CD4-positive, alpha-beta T cell (primary cell): ENCODE data around the gene ZBTB7C. TPM values are rescaled to one million over a fixed set of nuclear protein-coding genes. Genes with fewer than 3 reads are reported as not detected.

ENCODE experiments used
- ATAC-seq: fragments of 200-7000 bp; cut with Tn5 transposase; one replicate; pipeline ENCODE4 v1.10.0; 2022; ENCODE audit warnings: mild to moderate bottlenecking; ENCODE audit not compliant: poor library complexity
- CTCF ChIA-PET: fragments of 350-600 bp; sonication (Branson Sonifier 250); formaldehyde crosslinking; loops from one replicate; lab custom pipeline; 2021; ENCODE audit warnings: antibody characterized with exemption, inconsistent platforms; lab: Charles Lee
- POLR2A ChIA-PET: fragments of 350-600 bp; sonication (Branson Sonifier 250); formaldehyde crosslinking; loops from one replicate; lab custom pipeline; 2021; ENCODE audit warnings: antibody characterized with exemption, inconsistent platforms; lab: Charles Lee
- DNase-seq, 14 experiments: peaks; one replicate each; pipeline ENCODE4 v3.0.0-alpha.2; 2013 to 2020; ENCODE audit warnings: mixed read lengths in 2 of 14
- H3K27ac ChIP-seq, 2 donors: one replicate each; pipeline versions ENCODE4 v1.5.1 to v1.7.0; 2013; ENCODE audit warnings: low read length in 2 of 2, low read depth in 1 of 2, mild to moderate bottlenecking in 1 of 2
- H3K27me3 ChIP-seq, 2 experiments: 1 replicate in 1 of 2; 2 replicates in 1 of 2; pipeline versions ENCODE4 v1.6.1 to v1.7.0; 2013; ENCODE audit warnings: low read length in 2 of 2, control low read depth in 1 of 2, mild to moderate bottlenecking in 1 of 2, moderate library complexity in 1 of 2; ENCODE audit not compliant: insufficient read depth in 2 of 2, control insufficient read depth in 1 of 2
- H3K36me3 ChIP-seq: one replicate; pipeline ENCODE4 v1.6.1; 2013; ENCODE audit warnings: low read length, control low read depth; ENCODE audit not compliant: insufficient read depth
- H3K4me1 ChIP-seq: one replicate; pipeline ENCODE4 v1.6.1; 2013; ENCODE audit warnings: low read length, control low read depth; ENCODE audit not compliant: insufficient read depth
- H3K4me3 ChIP-seq: one replicate; pipeline ENCODE4 v1.5.1; 2013; ENCODE audit warnings: mild to moderate bottlenecking, low read length, moderate library complexity
- H3K9me3 ChIP-seq, 2 experiments: 1 replicate in 1 of 2; 2 replicates in 1 of 2; pipeline versions ENCODE4 v1.6.1 to v1.7.0; 2013; ENCODE audit warnings: low read length in 2 of 2, mild to moderate bottlenecking in 2 of 2, control low read depth in 1 of 2, moderate library complexity in 1 of 2; ENCODE audit not compliant: control insufficient read depth in 1 of 2, insufficient read depth in 1 of 2
- H3K27ac Mint-ChIP-seq: one replicate; pipeline ENCODE4 v1.8.0; 2020; ENCODE audit warnings: mixed read lengths
- H3K27me3 Mint-ChIP-seq: one replicate; pipeline ENCODE4 v1.8.0; 2021; ENCODE audit warnings: mixed read lengths
- H3K36me3 Mint-ChIP-seq: one replicate; pipeline ENCODE4 v1.8.0; 2021; ENCODE audit warnings: low read depth, mixed read lengths
- H3K4me1 Mint-ChIP-seq: one replicate; pipeline ENCODE4 v1.8.0; 2021; ENCODE audit warnings: low read depth, mixed read lengths
- H3K4me3 Mint-ChIP-seq: one replicate; pipeline ENCODE4 v1.8.0; 2020; ENCODE audit warnings: mild to moderate bottlenecking, mixed read lengths
- H3K9me3 Mint-ChIP-seq: one replicate; pipeline ENCODE4 v1.8.0; 2020; ENCODE audit warnings: mixed read lengths
- intact Hi-C, 2 experiments: fragments of 100-400 bp; cut with DNase I in 1 of 2; cut with micrococcal nuclease in 1 of 2; formaldehyde crosslinking; loops; one replicate each; pipeline versions ENCODE4 v1.15.1 to v1.9.0; 2023 to 2025; cut with DNase I, micrococcal nuclease
- total RNA-seq, 174 experiments: library from RNA in 2 of 174; stranded (reverse) in 2 of 174; gene quantifications; one replicate each; pipeline ENCODE4 v1.2.3 and lab custom pipeline; 2021 to 2026
- TF ChIP-seq, protein P1 (sequence below): fragments of 200-600 bp; IDR thresholded peaks from one replicate; pipeline ENCODE4 v1.8.0; 2022; ENCODE audit warnings: antibody characterized with exemption, mild to moderate bottlenecking

ZBTB7C gene
- total RNA-seq, 2 experiments from 2014 or later, result not detected

- CTCF ChIA-PET, result no interaction called here
- Histone ChIP-seq H3K27ac (no peak overlapping the region), H3K27me3 (no peaks in the 10 kb centered on the region), H3K4me3 (no peak overlapping the region), H3K9me3 (no peaks in the 10 kb centered on the region), H3K4me1 (no peaks in the 10 kb centered on the region), H3K36me3 (no peaks in the 10 kb centered on the region)
- TF ChIP-seq, protein P1, sequence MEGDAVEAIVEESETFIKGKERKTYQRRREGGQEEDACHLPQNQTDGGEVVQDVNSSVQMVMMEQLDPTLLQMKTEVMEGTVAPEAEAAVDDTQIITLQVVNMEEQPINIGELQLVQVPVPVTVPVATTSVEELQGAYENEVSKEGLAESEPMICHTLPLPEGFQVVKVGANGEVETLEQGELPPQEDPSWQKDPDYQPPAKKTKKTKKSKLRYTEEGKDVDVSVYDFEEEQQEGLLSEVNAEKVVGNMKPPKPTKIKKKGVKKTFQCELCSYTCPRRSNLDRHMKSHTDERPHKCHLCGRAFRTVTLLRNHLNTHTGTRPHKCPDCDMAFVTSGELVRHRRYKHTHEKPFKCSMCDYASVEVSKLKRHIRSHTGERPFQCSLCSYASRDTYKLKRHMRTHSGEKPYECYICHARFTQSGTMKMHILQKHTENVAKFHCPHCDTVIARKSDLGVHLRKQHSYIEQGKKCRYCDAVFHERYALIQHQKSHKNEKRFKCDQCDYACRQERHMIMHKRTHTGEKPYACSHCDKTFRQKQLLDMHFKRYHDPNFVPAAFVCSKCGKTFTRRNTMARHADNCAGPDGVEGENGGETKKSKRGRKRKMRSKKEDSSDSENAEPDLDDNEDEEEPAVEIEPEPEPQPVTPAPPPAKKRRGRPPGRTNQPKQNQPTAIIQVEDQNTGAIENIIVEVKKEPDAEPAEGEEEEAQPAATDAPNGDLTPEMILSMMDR, result no peak
- ATAC-seq (no peak), DNase-seq (no peak)
- intact Hi-C loops, result no loop called here
- H3K27ac Mint-ChIP-seq, result no peak overlapping the region
- H3K27me3 Mint-ChIP-seq, result peaks cover 11% of the 10 kb centered on the region
- POLR2A ChIA-PET, result no interaction called here
- no peaks in the 10 kb centered on the region for H3K36me3 Mint-ChIP-seq
- no peaks in the 10 kb centered on the region for H3K4me1 Mint-ChIP-seq
- H3K9me3 Mint-ChIP-seq, result no peaks in the 10 kb centered on the region
- no peak overlapping the region for H3K4me3 Mint-ChIP-seq
Observed at GRCh38 chr18:48319801-48320638, 89.2 kb downstream of the ZBTB7C start.

DNA sequence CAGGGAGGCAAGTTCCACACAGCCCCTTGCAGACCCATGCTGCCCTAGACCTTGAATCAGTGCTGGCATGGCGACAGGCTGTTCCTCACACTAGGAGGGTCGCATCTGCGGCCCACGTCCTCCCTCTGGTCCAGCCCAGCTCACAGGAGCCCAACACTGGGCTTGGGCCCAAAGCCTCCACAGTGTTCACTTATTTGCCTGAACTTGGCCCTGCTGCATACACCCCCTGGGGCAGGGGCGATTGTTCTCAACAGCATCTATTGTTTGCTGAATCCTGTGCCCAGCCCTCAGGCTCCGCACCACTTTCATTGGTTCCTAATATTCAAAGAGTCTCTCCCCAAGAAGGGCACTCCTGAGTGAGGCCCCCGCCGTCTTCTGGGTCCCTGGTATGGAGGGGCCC, 90.7 kb downstream of the ZBTB7C start:
- no peaks in the 10 kb centered on the region for H3K9me3 Mint-ChIP-seq
- Histone ChIP-seq H3K4me1 (no peaks in the 10 kb centered on the region), H3K36me3 (no peaks in the 10 kb centered on the region), H3K4me3 (no peak overlapping the region), H3K27ac (no peak overlapping the region), H3K27me3 (no peaks in the 10 kb centered on the region), H3K9me3 (no peaks in the 10 kb centered on the region)
- intact Hi-C loops, result no loop called here
- DNase-seq (no peak), ATAC-seq (no peak)
- POLR2A ChIA-PET, result no interaction called here
- H3K4me3 Mint-ChIP-seq, result no peak overlapping the region
- H3K4me1 Mint-ChIP-seq, result no peaks in the 10 kb centered on the region
- H3K27me3 Mint-ChIP-seq, result peaks cover 15% of the 10 kb centered on the region
- no peaks in the 10 kb centered on the region for H3K36me3 Mint-ChIP-seq
- no peak overlapping the region for H3K27ac Mint-ChIP-seq
- TF ChIP-seq, protein P1, result no peak
- CTCF ChIA-PET, result no interaction called here

DNA sequence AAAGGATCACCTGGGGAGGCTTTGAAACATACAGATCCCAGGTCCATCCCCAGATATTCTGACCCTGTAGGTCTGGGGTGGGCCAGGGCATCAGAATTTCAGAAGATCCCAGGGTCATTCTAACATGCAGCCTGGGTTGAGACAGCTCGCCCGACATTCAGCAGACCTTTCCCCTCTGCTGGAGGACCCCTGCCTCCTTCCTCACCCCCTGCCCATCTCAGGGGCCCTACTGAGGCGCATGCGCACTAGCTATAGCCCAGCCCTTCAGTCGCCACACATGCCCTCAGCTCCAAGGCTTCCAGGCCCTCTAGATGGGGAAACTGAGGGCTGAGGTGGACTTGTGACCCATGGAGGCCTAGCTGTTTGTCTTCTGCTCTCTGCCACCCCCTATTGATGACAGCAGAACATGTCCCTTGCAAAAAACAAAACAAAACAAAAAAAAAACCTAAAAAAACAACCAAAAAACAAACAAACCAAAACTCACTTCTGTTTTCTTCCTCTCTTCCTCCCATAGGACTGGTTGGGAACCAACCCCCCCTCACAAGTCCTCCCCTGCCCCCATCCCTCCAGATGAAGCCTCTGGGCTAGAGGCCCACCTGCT, 91.3 kb downstream of the ZBTB7C start:
- DNase-seq (no peak), ATAC-seq (no peak)
- ChIA-PET CTCF (interaction anchor here (0.7 kb wide), 1 partner anchor 108 kb away, joined by 3 read pairs; no protein-coding TSS in a partner anchor), POLR2A (no interaction called here)
- TF ChIP-seq, protein P1, result no peak
- Histone ChIP-seq H3K27ac (no peak overlapping the region), H3K27me3 (no peaks in the 10 kb centered on the region), H3K9me3 (no peaks in the 10 kb centered on the region), H3K4me3 (no peak overlapping the region), H3K4me1 (no peaks in the 10 kb centered on the region), H3K36me3 (no peaks in the 10 kb centered on the region)
- Mint-ChIP-seq H3K9me3 (no peaks in the 10 kb centered on the region), H3K27me3 (peaks cover 17% of the 10 kb centered on the region), H3K27ac (no peak overlapping the region), H3K4me3 (no peak overlapping the region), H3K36me3 (no peaks in the 10 kb centered on the region), H3K4me1 (no peaks in the 10 kb centered on the region)
- intact Hi-C loops, result no loop called here
